ENCODE results near the gene KIF4B.

KIF4B gene

GRCh38 chr5:154984946-154985516 lies 28.5 kb upstream of the KIF4B start:
- Histone ChIP-seq H3K4me3 (ENCODE audit: low read length, poor library complexity, severe bottlenecking) (no peak overlapping the region), H3K4me2 (ENCODE audit: low read depth, low read length, poor library complexity, severe bottlenecking) (no peak overlapping the region), H3K79me2 (ENCODE audit: insufficient read depth, low read length) (no peaks in the 10 kb centered on the region), H3K36me3 (ENCODE audit: insufficient read depth, low read length) (no peaks in the 10 kb centered on the region), H3K9me2 (replicated peaks; ENCODE audit: low read depth, low read length) (no peaks in the 10 kb centered on the region), H2AFZ (ENCODE audit: low read length) (no peak overlapping the region), H3K27me3 (ENCODE audit: insufficient read depth, low read length, poor library complexity, severe bottlenecking) (no peaks in the 10 kb centered on the region), H3K4me1 (ENCODE audit: insufficient read depth, low read length, poor library complexity, severe bottlenecking) (no peaks in the 10 kb centered on the region), H3K9ac (ENCODE audit: low read depth, low read length, poor library complexity, severe bottlenecking) (no peak overlapping the region), H3K9me3 (ENCODE audit: insufficient read depth, low read depth, low read length) (no peaks in the 10 kb centered on the region), H4K20me1 (ENCODE audit: insufficient read depth, low read length, poor library complexity, severe bottlenecking) (no peaks in the 10 kb centered on the region), H3F3A (ENCODE audit: low read depth) (no peaks in the 10 kb centered on the region)
- TF ChIP-seq EZH2phosphoT487 (IDR thresholded peaks at IDR 0.05; ENCODE audit: borderline replicate concordance) (no peak), CTCF (conservative IDR thresholded peaks at IDR 0.05; ENCODE audit: low read length) (no peak)

- no peaks in the 10 kb centered on the region for H3K79me2 ChIP-seq (ENCODE audit: insufficient read depth, low read length)
- no peaks in the 10 kb centered on the region for H3K9me3 ChIP-seq (ENCODE audit: insufficient read depth, low read depth, low read length)
- H3K4me2 ChIP-seq (ENCODE audit: low read depth, low read length, poor library complexity, severe bottlenecking): no peak overlapping the region
- no peak overlapping the region for H3K4me3 ChIP-seq (ENCODE audit: low read length, poor library complexity, severe bottlenecking)
- no peak for TF ChIP-seq EZH2phosphoT487 (IDR thresholded peaks at IDR 0.05; ENCODE audit: borderline replicate concordance)
- no peaks in the 10 kb centered on the region for H3K4me1 ChIP-seq (ENCODE audit: insufficient read depth, low read length, poor library complexity, severe bottlenecking)
- H2AFZ ChIP-seq (ENCODE audit: low read length): no peak overlapping the region
- no peaks in the 10 kb centered on the region for H3K9me2 ChIP-seq (replicated peaks; ENCODE audit: low read depth, low read length)
- H4K20me1 ChIP-seq (ENCODE audit: insufficient read depth, low read length, poor library complexity, severe bottlenecking): no peaks in the 10 kb centered on the region
- no peaks in the 10 kb centered on the region for H3F3A ChIP-seq (ENCODE audit: low read depth)
- no peaks in the 10 kb centered on the region for H3K36me3 ChIP-seq (ENCODE audit: insufficient read depth, low read length)
- no peaks in the 10 kb centered on the region for H3K27me3 ChIP-seq (ENCODE audit: insufficient read depth, low read length, poor library complexity, severe bottlenecking)
- no peak overlapping the region for H3K9ac ChIP-seq (ENCODE audit: low read depth, low read length, poor library complexity, severe bottlenecking)
Observed at GRCh38 chr5:154986151-154986550, 27.4 kb upstream of the KIF4B start.

- H3K9me2 ChIP-seq (replicated peaks; ENCODE audit: low read depth, low read length): no peaks in the 10 kb centered on the region
- H2AFZ ChIP-seq (ENCODE audit: low read length): no peak overlapping the region
- H3K27me3 ChIP-seq (ENCODE audit: insufficient read depth, low read length, poor library complexity, severe bottlenecking): no peaks in the 10 kb centered on the region
- no peaks in the 10 kb centered on the region for H3K9me3 ChIP-seq (ENCODE audit: insufficient read depth, low read depth, low read length)
- no peak for TF ChIP-seq CTCF (conservative IDR thresholded peaks at IDR 0.05; ENCODE audit: low read length)
- H3K4me2 ChIP-seq (ENCODE audit: low read depth, low read length, poor library complexity, severe bottlenecking): no peak overlapping the region
- peaks cover 7% of the 10 kb centered on the region for H3K4me1 ChIP-seq (ENCODE audit: insufficient read depth, low read length, poor library complexity, severe bottlenecking)
- H4K20me1 ChIP-seq (ENCODE audit: insufficient read depth, low read length, poor library complexity, severe bottlenecking): no peaks in the 10 kb centered on the region
- H3K4me3 ChIP-seq (ENCODE audit: low read length, poor library complexity, severe bottlenecking): no peak overlapping the region
- no peaks in the 10 kb centered on the region for H3K36me3 ChIP-seq (ENCODE audit: insufficient read depth, low read length)
- H3K79me2 ChIP-seq (ENCODE audit: insufficient read depth, low read length): no peaks in the 10 kb centered on the region
- no peak overlapping the region for H3K9ac ChIP-seq (ENCODE audit: low read depth, low read length, poor library complexity, severe bottlenecking)
- H3F3A ChIP-seq (ENCODE audit: low read depth): no peaks in the 10 kb centered on the region
Observed at GRCh38 chr5:154989626-154990025, 23.9 kb upstream of the KIF4B start.

GRCh38 chr5:154993461-154993860 lies 20.1 kb upstream of the KIF4B start:
- Histone ChIP-seq H4K20me1 (ENCODE audit: insufficient read depth, low read length, poor library complexity, severe bottlenecking) (no peaks in the 10 kb centered on the region), H3K4me2 (ENCODE audit: low read depth, low read length, poor library complexity, severe bottlenecking) (no peak overlapping the region), H3K9me2 (replicated peaks; ENCODE audit: low read depth, low read length) (no peaks in the 10 kb centered on the region), H3K27me3 (ENCODE audit: insufficient read depth, low read length, poor library complexity, severe bottlenecking) (no peaks in the 10 kb centered on the region), H3K9ac (ENCODE audit: low read depth, low read length, poor library complexity, severe bottlenecking) (no peak overlapping the region), H3K9me3 (ENCODE audit: insufficient read depth, low read depth, low read length) (no peaks in the 10 kb centered on the region), H3K4me1 (ENCODE audit: insufficient read depth, low read length, poor library complexity, severe bottlenecking) (peaks cover 12% of the 10 kb centered on the region), H3K79me2 (ENCODE audit: insufficient read depth, low read length) (no peaks in the 10 kb centered on the region), H3K36me3 (ENCODE audit: insufficient read depth, low read length) (no peaks in the 10 kb centered on the region), H3F3A (ENCODE audit: low read depth) (no peaks in the 10 kb centered on the region), H2AFZ (ENCODE audit: low read length) (no peak overlapping the region), H3K4me3 (ENCODE audit: low read length, poor library complexity, severe bottlenecking) (no peak overlapping the region)
- TF ChIP-seq CTCF (conservative IDR thresholded peaks at IDR 0.05; ENCODE audit: low read length) (no peak), EZH2phosphoT487 (IDR thresholded peaks at IDR 0.05; ENCODE audit: borderline replicate concordance) (no peak)

Measured in Loucy (cell line).